Neuronal stem cell (in vitro differentiated cells): Measurements from ENCODE around the gene CHST14.

Source experiments
- DNase-seq: peaks from one replicate; pipeline ENCODE4 v3.0.0-alpha.2; 2013; ENCODE audit warnings: low spot score
- H2AFZ ChIP-seq: one replicate; pipeline ENCODE4 v1.6.1; 2013; ENCODE audit warnings: mild to moderate bottlenecking, low read length, inconsistent platforms
- H2AK5ac ChIP-seq: 2 replicates; pipeline ENCODE4 v1.6.1; 2013; ENCODE audit warnings: low read depth, mild to moderate bottlenecking, inconsistent platforms, low read length, moderate library complexity, mixed read lengths
- H2BK120ac ChIP-seq: 2 replicates; pipeline ENCODE4 v1.6.1; 2013; ENCODE audit warnings: low read depth, mild to moderate bottlenecking, inconsistent platforms, low read length, moderate library complexity, mixed read lengths
- H2BK12ac ChIP-seq: one replicate; pipeline ENCODE4 v1.6.1; 2013; ENCODE audit warnings: low read length, inconsistent platforms
- H2BK15ac ChIP-seq: 2 replicates; pipeline ENCODE4 v1.6.1; 2013; ENCODE audit warnings: mild to moderate bottlenecking, low read length, inconsistent platforms, mixed read lengths
- H2BK5ac ChIP-seq: one replicate; pipeline ENCODE4 v1.6.1; 2013; ENCODE audit warnings: inconsistent platforms, mild to moderate bottlenecking, low read length, moderate library complexity
- H3K14ac ChIP-seq: one replicate; pipeline ENCODE4 v1.6.1; 2013; ENCODE audit warnings: low read length, inconsistent platforms
- H3K18ac ChIP-seq: 2 replicates; pipeline ENCODE4 v1.6.1; 2013; ENCODE audit warnings: low read length, inconsistent platforms
- H3K23ac ChIP-seq: 2 replicates; pipeline ENCODE4 v1.6.1; 2013; ENCODE audit warnings: low read depth, mild to moderate bottlenecking, mixed read lengths, low read length, inconsistent platforms; ENCODE audit not compliant: poor library complexity
- H3K27ac ChIP-seq: replicated peaks from 3 replicates; pipeline ENCODE4 v1.5.1; 2013; ENCODE audit warnings: low read length, inconsistent platforms
- H3K27me3 ChIP-seq, 3 experiments: 2 replicates each; pipeline ENCODE4 v1.6.1; 2013; ENCODE audit warnings: low read length in 3 of 3, mild to moderate bottlenecking in 2 of 3, inconsistent platforms in 1 of 3, low read depth in 1 of 3, mixed read lengths in 1 of 3, moderate library complexity in 1 of 3; ENCODE audit not compliant: control insufficient read depth in 3 of 3, insufficient read depth in 3 of 3
- H3K36me3 ChIP-seq, 2 donors: replicated peaks in 1 of 2; 2 replicates each; pipeline ENCODE4 v1.6.1; 2013; ENCODE audit warnings: low read length in 2 of 2; ENCODE audit not compliant: control insufficient read depth in 2 of 2, insufficient read depth in 2 of 2
- H3K4ac ChIP-seq: 2 replicates; pipeline ENCODE4 v1.6.1; 2013; ENCODE audit warnings: inconsistent platforms, mild to moderate bottlenecking, low read length, moderate library complexity
- H3K4me1 ChIP-seq, 2 donors: 1 replicate in 1 of 2; 2 replicates in 1 of 2; pipeline ENCODE4 v1.6.1; 2013; ENCODE audit warnings: low read length in 2 of 2, low read depth in 1 of 2; ENCODE audit not compliant: control insufficient read depth in 2 of 2, insufficient read depth in 1 of 2
- H3K4me2 ChIP-seq: one replicate; pipeline ENCODE4 v1.6.1; 2013; ENCODE audit warnings: mild to moderate bottlenecking, low read length, inconsistent platforms; ENCODE audit not compliant: insufficient read depth, poor library complexity, severe bottlenecking
- H3K4me3 ChIP-seq, 2 donors: 2 replicates each; pipeline ENCODE4 v1.5.1; 2013; ENCODE audit warnings: low read length in 2 of 2, mild to moderate bottlenecking in 2 of 2, inconsistent platforms in 1 of 2, moderate library complexity in 1 of 2
- H3K79me1 ChIP-seq: one replicate; pipeline ENCODE4 v1.6.1; 2013; ENCODE audit warnings: low read depth, mild to moderate bottlenecking, inconsistent platforms, low read length, moderate library complexity
- H3K9ac ChIP-seq: one replicate; pipeline ENCODE4 v1.6.1; 2013; ENCODE audit warnings: mild to moderate bottlenecking, low read depth, low read length, inconsistent platforms; ENCODE audit not compliant: poor library complexity
- H3K9me3 ChIP-seq, 2 donors: replicated peaks in 1 of 2; 2 replicates each; pipeline versions ENCODE3 to v1.6.1; 2013; ENCODE audit warnings: low read length in 2 of 2, mild to moderate bottlenecking in 2 of 2, inconsistent platforms in 1 of 2, low read depth in 1 of 2, mixed read lengths in 1 of 2, moderate library complexity in 1 of 2; ENCODE audit not compliant: control insufficient read depth in 2 of 2, insufficient read depth in 1 of 2
- H4K8ac ChIP-seq: one replicate; pipeline ENCODE4 v1.6.1; 2013; ENCODE audit warnings: low read depth, mild to moderate bottlenecking, inconsistent platforms, low read length, moderate library complexity
- H4K91ac ChIP-seq: one replicate; pipeline ENCODE4 v1.6.1; 2013; ENCODE audit warnings: low read length, low read depth, mild to moderate bottlenecking, inconsistent platforms; ENCODE audit not compliant: poor library complexity
- WGBS, 2 donors: extraction: QIAGEN DNeasy Blood & Tissue Kit; methylation state at CpG; one replicate each; pipeline ENCODE4 v1.1.7; 2013; ENCODE audit warnings: missing lambda C conversion rate in 2 of 2, mixed read lengths in 1 of 2; ENCODE audit not compliant: insufficient read length in 2 of 2, insufficient replicate concordance in 1 of 2; ENCODE audit errors: extremely low coverage in 2 of 2; 5-methylcytosine and 5-hydroxymethylcytosine counted together

CHST14 gene

GRCh38 chr15:40454904-40455391 lies 15.8 kb upstream of the CHST14 start:
- no peak overlapping the region for H3K14ac ChIP-seq
- H3K36me3 ChIP-seq: peaks cover 12 to 20% of the 10 kb centered on the region in 2 donors
- H3K27ac ChIP-seq: no peak overlapping the region
- no peak for DNase-seq
- H3K23ac ChIP-seq: peak overlapping the region; percentile 75
- no peak overlapping the region for H2BK15ac ChIP-seq
- no peak overlapping the region for H2AFZ ChIP-seq
- no peak overlapping the region for H3K18ac ChIP-seq
- H4K8ac ChIP-seq: no peak overlapping the region
- H3K4me1 ChIP-seq: peaks cover 0 to 29% of the 10 kb centered on the region in 2 donors
- H3K4ac ChIP-seq: no peak overlapping the region
- H3K79me1 ChIP-seq: peaks cover 14% of the 10 kb centered on the region
- no peak overlapping the region for H2BK120ac ChIP-seq
- H4K91ac ChIP-seq: no peak overlapping the region
- H2BK5ac ChIP-seq: no peak overlapping the region
- no peak overlapping the region for H2BK12ac ChIP-seq
- H3K9me3 ChIP-seq: no peaks in the 10 kb centered on the region
- WGBS, 2 donors: no CpG with 5 or more reads among the region's 9 CpGs
- H3K4me3 ChIP-seq: no peak overlapping the region
- H3K27me3 ChIP-seq: no peaks in the 10 kb centered on the region
- H3K4me2 ChIP-seq: no peak overlapping the region
- no peak overlapping the region for H3K9ac ChIP-seq
- H2AK5ac ChIP-seq: no peak overlapping the region

- H3K14ac ChIP-seq: no peak overlapping the region
- peaks cover 12 to 33% of the 10 kb centered on the region in 2 donors for H3K36me3 ChIP-seq
- no peak overlapping the region for H3K18ac ChIP-seq
- no peak overlapping the region for H2AFZ ChIP-seq
- peaks cover 0 to 23% of the 10 kb centered on the region in 2 donors for H3K4me1 ChIP-seq
- no peak overlapping the region for H3K4ac ChIP-seq
- no peak overlapping the region for H2BK12ac ChIP-seq
- no peak overlapping the region for H2BK120ac ChIP-seq
- no peak overlapping the region for H3K27ac ChIP-seq
- no peaks in the 10 kb centered on the region for H3K27me3 ChIP-seq
- peak overlapping the region; percentile 38 for H3K23ac ChIP-seq
- no peak overlapping the region for H3K9ac ChIP-seq
- H3K4me2 ChIP-seq: no peak overlapping the region
- no peak overlapping the region for H2BK5ac ChIP-seq
- H4K8ac ChIP-seq: no peak overlapping the region
- no peak overlapping the region for H4K91ac ChIP-seq
- no peak for DNase-seq
- no peaks in the 10 kb centered on the region for H3K9me3 ChIP-seq
- H3K4me3 ChIP-seq: no peak overlapping the region
- H2BK15ac ChIP-seq: no peak overlapping the region
- H3K79me1 ChIP-seq: peaks cover 14% of the 10 kb centered on the region
- H2AK5ac ChIP-seq: no peak overlapping the region
- WGBS, 2 donors: no CpG with 5 or more reads among the region's 7 CpGs
These were observed 14.5 kb upstream of the CHST14 start for GRCh38 chr15:40456299-40456712.

GRCh38 chr15:40456738-40457137 lies 14.0 kb upstream of the CHST14 start:
- no CpG with 5 or more reads among the region's 4 CpGs for WGBS, 2 donors
- no peak overlapping the region for H4K8ac ChIP-seq

GRCh38 chr15:40458495-40459371 lies 12.1 kb upstream of the CHST14 start:
- WGBS, 2 donors: no CpG with 5 or more reads among the region's 37 CpGs
- peaks cover 0 to 9% of the 10 kb centered on the region in 2 donors for H3K4me1 ChIP-seq
- peaks cover 20 to 56% of the 10 kb centered on the region in 2 donors for H3K36me3 ChIP-seq
- H3K27ac ChIP-seq: no peak overlapping the region
- no peaks in the 10 kb centered on the region for H3K9me3 ChIP-seq
- no peak overlapping the region for H3K18ac ChIP-seq
- peak overlapping the region; percentile 1 for H4K8ac ChIP-seq
- no peak overlapping the region for H3K9ac ChIP-seq
- H3K4me3 ChIP-seq: no peak overlapping the region
- no peak overlapping the region for H4K91ac ChIP-seq
- no peak overlapping the region for H2BK120ac ChIP-seq
- H3K4me2 ChIP-seq: no peak overlapping the region
- peak overlapping the region; percentile 17 for H2BK12ac ChIP-seq
- H3K79me1 ChIP-seq: peaks cover 19% of the 10 kb centered on the region
- no peak overlapping the region for H2BK15ac ChIP-seq
- H3K4ac ChIP-seq: no peak overlapping the region
- no peaks in the 10 kb centered on the region for H3K27me3 ChIP-seq
- no peak for DNase-seq
- H2AFZ ChIP-seq: no peak overlapping the region
- H2BK5ac ChIP-seq: no peak overlapping the region
- peak overlapping the region; percentile 38 for H3K23ac ChIP-seq
- H2AK5ac ChIP-seq: no peak overlapping the region
- peak overlapping the region; percentile 50 for H3K14ac ChIP-seq

More at GRCh38 chr15:40456738-40457137, 14.0 kb upstream of the CHST14 start:
- Histone ChIP-seq H3K4ac (no peak overlapping the region), H3K9ac (no peak overlapping the region), H3K27me3 (no peaks in the 10 kb centered on the region), H2BK120ac (no peak overlapping the region), H2BK5ac (no peak overlapping the region), H2AK5ac (no peak overlapping the region), H3K23ac (no peak overlapping the region), H3K4me3 (no peak overlapping the region), H4K91ac (no peak overlapping the region), H3K27ac (no peak overlapping the region), H2BK12ac (no peak overlapping the region), H3K18ac (no peak overlapping the region), H2BK15ac (no peak overlapping the region), H3K79me1 (peaks cover 14% of the 10 kb centered on the region), H3K4me1 (peaks cover 0 to 19% of the 10 kb centered on the region in 2 donors), H3K14ac (no peak overlapping the region), H3K9me3 (no peaks in the 10 kb centered on the region), H2AFZ (no peak overlapping the region), H3K4me2 (no peak overlapping the region), H3K36me3 (peaks cover 12 to 36% of the 10 kb centered on the region in 2 donors)
- DNase-seq: no peak
